Measurements from ENCODE around the gene SERPINB5. TPM values are rescaled to one million over a fixed set of nuclear protein-coding genes. Genes with fewer than 3 reads are reported as not detected.

SERPINB5 gene
- total RNA-seq, 1 donor from 2014 or later = 49.4 TPM

DNA sequence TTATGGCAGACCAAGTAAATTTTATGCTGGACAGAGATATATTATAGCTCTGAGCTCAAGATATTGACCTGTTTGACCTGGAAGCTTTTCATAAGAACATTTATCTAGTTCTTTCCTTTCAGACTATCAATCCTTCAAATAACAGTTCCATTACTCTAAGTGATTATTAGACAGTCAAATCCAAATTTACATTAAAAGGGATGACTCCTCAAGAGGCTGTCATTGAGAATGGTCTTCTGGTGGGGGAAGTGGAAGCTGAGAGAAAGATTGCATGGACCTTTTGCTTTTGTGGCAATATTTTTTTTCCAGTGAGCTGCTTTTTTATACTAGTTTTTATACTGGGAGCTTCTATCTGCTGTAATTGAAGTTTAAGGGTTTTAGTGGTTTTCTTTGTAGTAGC lies 50.5 kb downstream of the SERPINB5 start:
- no peak for DNase-seq (ENCODE audit: low spot score)

- DNase-seq (ENCODE audit: low spot score) = no peak
These were observed 52.2 kb downstream of the SERPINB5 start for GRCh38 chr18:63528863-63529492.

GRCh38 chr18:63532471-63532870 lies 55.7 kb downstream of the SERPINB5 start:
- DNase-seq (ENCODE audit: low spot score) = no peak

DNA sequence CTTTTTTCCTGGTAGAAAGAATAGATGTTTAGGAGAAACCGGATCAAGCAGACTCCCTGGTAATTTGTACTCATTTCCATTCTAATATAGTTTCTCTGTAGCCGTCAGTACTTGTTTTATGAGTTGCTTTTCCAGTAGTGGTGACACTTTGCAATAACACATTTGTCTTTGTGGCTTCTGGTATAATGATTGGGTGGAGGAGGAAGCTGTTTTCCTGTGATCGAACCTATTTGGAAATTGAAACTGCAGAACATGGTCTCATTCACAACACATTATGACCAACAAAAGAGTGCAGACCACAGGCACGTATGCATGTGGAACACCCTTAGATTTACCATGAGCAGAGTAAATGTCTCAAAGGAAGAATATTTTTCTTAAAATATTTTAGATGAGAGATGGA lies 57.9 kb downstream of the SERPINB5 start:
- peak; percentile 2 for DNase-seq (ENCODE audit: low spot score)

GRCh38 chr18:63539904-63540510 lies 63.2 kb downstream of the SERPINB5 start:
- DNase-seq (ENCODE audit: low spot score) = peak; percentile 26

DNA sequence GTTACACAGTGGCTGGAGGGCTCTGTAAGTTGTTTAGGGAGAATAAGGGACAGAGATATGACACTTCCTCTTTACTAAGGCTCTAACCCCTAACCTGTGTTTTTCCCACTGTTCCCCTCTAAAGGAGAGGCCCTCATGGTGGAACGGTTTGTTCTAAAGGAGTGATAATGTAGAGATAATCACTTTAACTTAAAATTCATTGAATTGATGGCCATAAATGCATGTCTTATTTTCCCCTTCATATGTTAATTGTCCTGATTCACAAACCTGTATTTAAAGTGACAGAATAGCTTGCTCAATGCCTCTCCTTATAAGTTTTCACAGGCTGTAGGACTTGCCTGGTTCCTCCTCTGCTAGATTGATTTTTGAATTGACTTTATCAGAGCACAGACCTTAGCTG lies 65.3 kb downstream of the SERPINB5 start, which contains the start of gene SERPINB12:
SERPINB12 (plus strand) TSS at position 301 of the 400 bp plus-strand sequence. CDS start 13,791 bp downstream, outside the sequence.
- DNase-seq (ENCODE audit: low spot score) = no peak

GRCh38 chr18:63544017-63544416 lies 67.3 kb downstream of the SERPINB5 start:
- DNase-seq (ENCODE audit: low spot score) = no peak

- DNase-seq (ENCODE audit: low spot score) = no peak
These were observed 68.2 kb downstream of the SERPINB5 start for GRCh38 chr18:63545000-63545399.

DNA sequence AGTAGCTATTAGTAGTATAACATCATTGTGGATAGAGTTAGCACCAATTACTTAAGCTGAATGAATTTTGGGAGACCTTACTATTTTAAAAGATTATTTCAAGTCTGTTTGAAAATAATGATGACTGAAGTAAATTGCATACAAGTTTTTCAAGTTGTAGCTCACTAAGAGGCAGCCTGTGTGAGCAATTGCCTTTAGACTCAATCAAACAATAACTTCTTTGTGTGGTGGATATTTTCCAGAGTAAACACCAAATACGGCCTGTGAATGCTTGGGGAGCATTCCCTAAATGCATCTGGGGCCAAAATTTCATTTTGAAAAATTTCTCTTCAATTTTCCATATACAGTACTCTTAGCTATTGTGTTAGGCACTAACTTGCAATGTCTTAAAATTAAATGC lies 73.3 kb downstream of the SERPINB5 start:
- no peak for DNase-seq (ENCODE audit: low spot score)

GRCh38 chr18:63551769-63552168 lies 75.0 kb downstream of the SERPINB5 start:
- no peak for DNase-seq (ENCODE audit: low spot score)

- no peak for DNase-seq (ENCODE audit: low spot score)
These were observed 75.8 kb downstream of the SERPINB5 start for GRCh38 chr18:63552581-63552980.

- peak; percentile 86 for DNase-seq (ENCODE audit: low spot score)
These were observed 76.3 kb downstream of the SERPINB5 start for GRCh38 chr18:63553081-63553480.

Other genes starting within 250 kb of the SERPINB5 start
- gene BCL2, start 157.2 kb upstream of the SERPINB5 start, total RNA-seq (ENCODE audit: insufficient read depth, low replicate concordance) = 27.9 TPM
- gene KDSR, start 109.8 kb upstream of the SERPINB5 start, total RNA-seq (ENCODE audit: insufficient read depth, low replicate concordance) = 32.5 TPM
- 51.3 TPM for gene VPS4B, start 54.5 kb upstream of the SERPINB5 start, total RNA-seq (ENCODE audit: insufficient read depth, low replicate concordance)
- 0.96 TPM for gene SERPINB12, start 65.4 kb downstream of the SERPINB5 start, total RNA-seq (ENCODE audit: insufficient read depth, low replicate concordance)
- gene SERPINB13, start 110.4 kb downstream of the SERPINB5 start, total RNA-seq (ENCODE audit: insufficient read depth, low replicate concordance) = 8.7 TPM
- 4.1 TPM for gene SERPINB4, start 167.3 kb downstream of the SERPINB5 start, total RNA-seq (ENCODE audit: insufficient read depth, low replicate concordance)
- 0.96 TPM for gene SERPINB3, start 184.9 kb downstream of the SERPINB5 start, total RNA-seq (ENCODE audit: insufficient read depth, low replicate concordance)
- 16.6 TPM for gene SERPINB11, start 226.0 kb downstream of the SERPINB5 start, total RNA-seq (ENCODE audit: insufficient read depth, low replicate concordance)

Measured in umbilical cord (tissue), 2 donors.